Astrocyte of the hippocampus (primary cell): ENCODE measurements around the gene EMILIN2.
"Not testable (repeated sequence)": the region's sequence is repeated elsewhere in the genome, so short reads cannot be mapped to it uniquely, and the experiment has no call there.

Experiments
- DNase-seq: peaks from one replicate; pipeline ENCODE4 v3.0.0; 2011; ENCODE audit warnings: low read depth, low spot score

The EMILIN2 gene

GRCh38 chr18:2846636-2847316 is at the start of gene EMILIN2:
Gene EMILIN2, plus strand, starts transcription at chr18:2847006. Its CDS starts 183 bp downstream, at chr18:2847189.
- DNase-seq, result peak; percentile 69

GRCh38 chr18:2797951-2798350 is 48.9 kb upstream of the EMILIN2 start:
- DNase-seq, result no peak

- no peak for DNase-seq
Measured at GRCh38 chr18:2799369-2799768, 47.4 kb upstream of the EMILIN2 start.

DNA sequence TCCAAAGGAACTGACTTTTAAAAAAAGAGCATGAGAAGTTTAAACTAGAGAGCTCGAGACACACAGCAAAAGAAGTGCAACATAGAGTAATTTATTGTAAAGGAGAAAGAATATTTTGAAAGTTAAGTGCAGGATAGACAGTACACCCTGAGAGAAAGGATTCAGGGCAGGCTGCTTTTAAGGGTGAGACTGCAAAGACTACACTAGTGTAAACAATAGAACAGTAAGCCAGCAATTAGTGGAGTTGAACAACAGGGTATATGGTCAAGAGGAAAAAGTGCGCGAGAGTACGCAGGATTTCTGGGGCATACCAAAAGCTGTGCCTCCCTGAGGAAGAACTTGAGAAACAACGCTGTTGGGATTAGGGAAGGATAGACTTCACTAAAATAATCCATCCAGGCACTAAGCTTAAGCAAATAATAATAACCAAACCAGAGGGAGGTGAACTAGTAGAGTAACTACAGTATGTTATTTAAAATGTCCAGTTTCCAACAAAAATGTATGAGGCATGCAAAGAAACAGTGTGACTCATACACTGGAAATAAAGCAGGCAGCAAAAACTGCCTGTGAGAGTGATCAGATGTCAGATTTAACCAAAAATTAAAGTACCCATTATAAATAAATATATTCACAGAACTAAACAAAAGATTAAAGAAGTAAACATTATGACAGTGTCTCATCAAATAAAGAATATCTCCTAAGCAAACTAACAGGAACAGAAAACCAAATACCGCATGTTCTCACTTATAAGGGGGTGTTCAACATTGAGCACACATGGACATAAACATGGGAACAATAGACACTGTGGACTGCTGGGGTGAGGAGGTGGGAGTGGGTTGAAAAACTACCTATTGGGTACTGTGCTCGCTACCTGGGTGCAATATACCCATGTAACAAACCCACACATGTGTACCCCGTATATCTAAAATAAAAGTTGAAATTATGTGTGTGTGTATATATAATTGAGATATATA is 40.5 kb upstream of the EMILIN2 start:
- DNase-seq, result peak; percentile 50

- DNase-seq, result not testable (repeated sequence)
Measured at GRCh38 chr18:2808640-2809039, 38.2 kb upstream of the EMILIN2 start.

DNA sequence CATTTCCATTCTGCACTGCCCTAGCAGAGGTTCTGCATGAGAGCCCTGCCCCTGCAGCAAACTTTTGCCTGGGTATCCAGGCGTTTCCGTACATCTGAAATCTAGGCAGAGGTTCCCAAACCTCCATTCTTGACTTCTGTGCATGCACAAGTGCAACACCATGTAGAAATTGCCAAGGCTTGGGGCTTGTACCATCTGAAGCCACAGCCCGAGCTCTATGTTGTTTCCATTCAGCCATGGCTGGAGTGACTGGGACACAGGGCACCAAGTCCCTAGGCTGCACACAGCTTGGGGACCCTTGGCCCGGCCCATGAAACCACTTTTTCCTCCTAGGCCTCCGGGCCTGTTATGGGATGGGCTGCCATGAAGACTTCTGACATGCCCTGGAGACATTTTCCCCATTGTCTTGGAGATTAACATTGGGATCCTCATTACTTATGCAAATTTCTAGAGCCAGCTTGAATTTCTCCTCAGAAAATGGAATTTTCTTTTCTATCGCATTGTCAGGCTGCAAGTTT is 37.1 kb upstream of the EMILIN2 start:
- DNase-seq, result not testable (repeated sequence)

- DNase-seq, result no peak
Measured at GRCh38 chr18:2811416-2811815, 35.4 kb upstream of the EMILIN2 start.

DNA sequence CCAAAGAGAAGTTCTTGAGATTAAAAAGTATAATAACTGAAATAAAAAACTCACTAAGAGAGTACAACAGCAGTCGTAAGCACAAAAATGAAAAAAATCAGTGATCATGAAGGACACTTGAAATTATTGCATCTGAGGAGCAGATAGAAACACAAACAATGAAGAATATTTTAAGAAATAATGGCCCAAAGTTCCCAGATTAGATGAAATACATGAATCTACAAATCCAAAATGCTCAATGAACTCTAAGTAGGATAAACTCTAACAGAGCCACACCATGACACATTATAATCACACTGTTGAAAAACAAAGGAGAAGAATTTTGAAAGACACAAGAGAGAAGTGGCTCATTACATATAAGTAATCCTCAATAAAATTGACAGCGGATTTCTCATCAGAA is 31.9 kb upstream of the EMILIN2 start:
- no peak for DNase-seq

- DNase-seq, result no peak
Measured at GRCh38 chr18:2818281-2818680, 28.5 kb upstream of the EMILIN2 start.

DNA sequence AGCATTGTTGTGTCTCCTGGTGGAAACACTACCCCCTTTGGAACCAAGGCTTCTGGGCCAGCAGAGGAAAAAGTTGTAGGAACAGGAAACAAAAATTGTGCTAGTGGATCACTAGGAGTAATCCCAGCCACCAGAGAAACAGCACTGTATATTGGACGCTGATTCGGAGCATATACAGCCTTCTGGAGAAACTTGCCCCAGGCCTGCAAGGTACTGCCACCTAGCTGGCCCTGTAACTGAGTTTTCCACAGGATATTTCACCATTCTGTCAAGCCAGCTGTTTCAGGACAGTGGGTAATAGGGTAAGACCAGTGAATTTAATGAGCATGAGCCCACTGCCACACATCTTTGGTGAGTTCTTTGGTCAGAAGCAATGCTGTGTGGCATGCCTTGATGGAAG is 25.1 kb upstream of the EMILIN2 start:
- no peak for DNase-seq

DNA sequence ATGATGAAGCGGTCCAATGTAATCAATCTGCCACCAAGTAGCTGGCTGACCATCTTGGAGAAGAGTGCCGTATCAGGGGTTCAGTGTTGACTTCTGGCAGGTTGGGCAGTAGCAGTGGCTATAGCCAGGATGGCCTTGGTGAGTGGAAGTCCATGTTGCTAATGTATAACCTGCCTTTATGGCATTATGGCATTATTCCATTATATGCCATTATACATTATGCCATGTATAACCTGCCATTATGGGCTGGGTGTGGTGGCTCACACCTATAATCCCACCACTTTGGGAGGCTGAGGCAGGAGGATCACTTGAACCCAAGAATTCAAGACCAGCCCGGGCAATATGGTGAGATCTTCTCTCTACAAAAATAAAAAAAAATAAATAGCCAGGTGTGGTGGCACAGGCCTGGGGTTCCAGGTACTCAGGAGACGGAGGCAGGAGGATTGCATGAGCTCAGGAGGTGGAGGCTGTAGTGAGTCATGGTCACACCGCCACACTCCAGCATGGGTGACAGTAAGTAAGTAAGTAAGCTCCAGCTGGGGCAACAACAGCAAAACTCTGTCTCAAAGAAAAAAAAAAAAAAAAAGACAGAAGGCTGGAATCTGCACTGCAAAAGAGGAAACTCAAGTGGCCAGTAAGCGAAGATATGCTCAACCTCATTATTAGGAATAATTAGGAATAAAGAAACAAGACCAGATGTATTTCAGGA is 24.4 kb upstream of the EMILIN2 start:
- DNase-seq, result no peak

DNA sequence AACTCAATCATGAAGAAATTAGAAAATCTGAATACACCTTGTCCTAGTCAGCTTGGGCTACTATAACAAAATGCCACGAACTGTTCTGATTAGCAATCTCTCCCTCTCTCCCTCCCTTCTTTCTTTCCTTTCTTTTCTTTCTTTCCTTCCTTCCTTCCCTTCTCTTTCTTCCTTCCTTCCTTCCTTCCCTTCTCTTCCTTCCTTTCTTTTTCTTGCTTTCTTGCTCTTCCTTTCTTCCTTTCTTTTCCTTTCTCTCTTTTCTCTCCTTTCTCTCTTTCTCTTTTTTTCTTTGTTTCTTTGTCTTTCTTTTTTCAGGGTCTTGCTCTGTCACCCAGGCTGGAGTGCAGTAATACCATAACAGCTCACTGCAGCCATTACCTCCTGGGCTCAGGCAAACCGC is 23.6 kb upstream of the EMILIN2 start:
- DNase-seq, result no peak

- no peak for DNase-seq
Measured at GRCh38 chr18:2823966-2824365, 22.8 kb upstream of the EMILIN2 start.

GRCh38 chr18:2824865-2825264 is 21.9 kb upstream of the EMILIN2 start:
- no peak for DNase-seq

DNA sequence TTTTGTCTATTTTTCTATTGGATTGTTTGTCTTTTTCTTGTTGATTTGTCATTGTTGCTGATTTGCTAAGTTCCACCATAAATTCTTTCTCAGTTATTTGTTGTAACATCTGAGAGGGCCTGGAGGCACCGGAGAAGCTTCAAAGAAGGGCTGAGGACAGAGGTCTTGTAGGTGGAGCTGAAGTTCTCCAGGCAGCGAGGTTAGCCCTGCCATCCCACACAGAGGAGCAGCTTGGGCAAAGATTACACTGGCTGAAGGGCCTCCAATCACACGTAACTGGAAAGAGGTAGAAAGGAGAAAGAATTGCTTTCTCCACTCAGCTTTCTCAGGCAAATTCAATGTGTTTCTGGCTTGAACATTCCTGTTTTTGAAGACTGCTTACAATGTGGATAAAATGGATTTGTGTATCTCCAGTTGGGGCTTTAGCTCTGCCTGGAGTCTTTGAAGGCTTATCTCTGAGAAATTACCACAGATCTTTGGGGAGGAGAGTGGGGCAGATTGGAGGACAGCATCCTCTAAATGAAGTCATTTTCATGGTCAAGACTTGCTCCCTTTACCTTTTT is 21.1 kb upstream of the EMILIN2 start:
- DNase-seq, result no peak

- no peak for DNase-seq
Measured at GRCh38 chr18:2826581-2826980, 20.2 kb upstream of the EMILIN2 start.

- no peak for DNase-seq
Measured at GRCh38 chr18:2827061-2827460, 19.7 kb upstream of the EMILIN2 start.

GRCh38 chr18:2836118-2836517 is 10.7 kb upstream of the EMILIN2 start:
- DNase-seq, result not testable (repeated sequence)

- DNase-seq, result not testable (repeated sequence)
Measured at GRCh38 chr18:2837290-2837689, 9.5 kb upstream of the EMILIN2 start.

DNA sequence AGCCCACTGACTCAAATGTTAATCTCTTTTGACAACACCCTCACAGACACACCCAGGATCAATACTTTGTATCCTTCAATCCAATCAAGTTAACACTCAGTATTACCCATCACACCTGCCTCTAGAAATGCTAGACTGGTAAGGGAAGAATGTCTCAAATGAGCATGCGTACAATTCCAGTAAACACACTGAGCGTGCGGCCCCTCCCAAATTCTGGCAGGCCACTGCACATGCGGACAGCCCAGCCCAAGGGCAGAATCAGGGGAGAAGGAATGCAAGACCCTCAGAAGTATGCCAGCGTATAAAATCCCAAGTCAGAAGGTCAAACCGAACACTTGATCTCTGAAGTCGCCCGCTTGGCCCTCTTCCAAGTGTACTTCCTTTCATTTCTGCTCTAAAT is 7.6 kb upstream of the EMILIN2 start:
- DNase-seq, result no peak

DNA sequence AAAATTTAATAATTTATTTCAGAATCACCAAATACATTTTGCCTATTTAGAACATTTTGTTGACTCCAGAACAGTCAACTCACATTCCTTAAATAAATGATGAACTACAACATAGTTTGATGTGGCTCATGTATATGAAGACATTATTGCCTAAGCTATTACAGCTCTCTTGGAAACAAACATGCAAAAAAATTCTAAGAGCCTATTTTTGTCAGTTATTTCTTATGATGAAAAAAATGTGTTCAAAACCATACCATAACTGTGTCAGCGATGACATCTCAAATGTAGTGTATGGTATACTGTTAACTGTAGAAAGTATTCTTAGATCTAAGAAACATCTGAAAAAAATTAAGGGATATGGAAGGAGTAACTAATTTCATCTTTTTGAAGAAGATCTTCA is 6.3 kb upstream of the EMILIN2 start:
- DNase-seq, result no peak

- no peak for DNase-seq
Measured at GRCh38 chr18:2843146-2843545, 3.7 kb upstream of the EMILIN2 start.
